Activated CD4-positive, alpha-beta T cell treated with anti-CD3 and anti-CD28 coated beads for 1 hour (primary cell): ENCODE data around the gene TCF25.

ENCODE experiments used
- DNase-seq: peaks from one replicate; pipeline ENCODE4 v3.0.0-alpha.2; 2020

Gene TCF25

GRCh38 chr16:89949756-89950155 lies 76.4 kb downstream of the TCF25 start:
- no peak for DNase-seq

- no peak for DNase-seq
Observed at GRCh38 chr16:89951509-89951908, 78.1 kb downstream of the TCF25 start.

GRCh38 chr16:89952049-89952448 lies 78.7 kb downstream of the TCF25 start:
- DNase-seq, result no peak

- no peak for DNase-seq
Observed at GRCh38 chr16:89952551-89952950, 79.2 kb downstream of the TCF25 start.

GRCh38 chr16:89953671-89954406 lies 80.4 kb downstream of the TCF25 start:
- DNase-seq, result no peak

- no peak for DNase-seq
Observed at GRCh38 chr16:89954462-89954861, 81.1 kb downstream of the TCF25 start.

- DNase-seq, result no peak
Observed at GRCh38 chr16:89955001-89955685, 81.8 kb downstream of the TCF25 start.

- no peak for DNase-seq
Observed at GRCh38 chr16:89956505-89957215, 83.3 kb downstream of the TCF25 start.

- DNase-seq, result no peak
Observed at GRCh38 chr16:89957216-89957785, 83.9 kb downstream of the TCF25 start.

- DNase-seq, result no peak
Observed at GRCh38 chr16:89958068-89958467, 84.7 kb downstream of the TCF25 start.

- DNase-seq, result no peak
Observed at GRCh38 chr16:89958596-89958995, 85.2 kb downstream of the TCF25 start.

GRCh38 chr16:89960966-89961365 lies 87.6 kb downstream of the TCF25 start:
- DNase-seq, result no peak
